ENCODE results near the gene GRID2.

DNA sequence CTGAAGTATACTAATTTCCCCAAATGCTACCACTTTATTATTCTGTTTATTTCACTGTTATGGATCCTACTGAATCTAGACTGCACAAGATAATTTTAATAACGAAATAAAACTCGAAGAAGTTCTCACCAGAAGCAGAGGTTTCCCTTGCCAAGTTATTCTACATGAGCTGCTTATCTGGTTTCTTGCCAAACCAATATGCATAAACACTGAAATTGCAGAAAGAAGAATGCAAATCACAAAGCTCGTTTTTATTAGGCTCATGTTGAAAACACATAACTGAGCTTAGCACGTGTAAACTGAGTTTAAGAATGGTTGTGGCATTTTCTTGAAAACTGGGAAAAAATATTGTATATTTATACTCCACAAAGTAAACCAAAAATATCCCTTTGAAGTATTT is 35.9 kb downstream of the GRID2 start:
- TF ChIP-seq ARNTL (CRISPR knock-in tag; IDR thresholded peaks at IDR 0.05; ENCODE audit: borderline replicate concordance, low read depth) (no peak), TCF4 (CRISPR knock-in tag; IDR thresholded peaks at IDR 0.05; ENCODE audit: borderline replicate concordance) (no peak), ZFP30 (CRISPR knock-in tag; IDR thresholded peaks at IDR 0.05) (no peak), CSDC2 (CRISPR knock-in tag; IDR thresholded peaks at IDR 0.05) (no peak), ZFP3 (CRISPR knock-in tag; IDR thresholded peaks at IDR 0.05) (no peak), ESRRG (CRISPR knock-in tag; IDR thresholded peaks at IDR 0.05) (no peak), ZNF8 (CRISPR knock-in tag; IDR thresholded peaks at IDR 0.05) (no peak), POU6F1 (CRISPR knock-in tag; IDR thresholded peaks at IDR 0.05; ENCODE audit: borderline replicate concordance, low read depth) (no peak), BACH2 (CRISPR knock-in tag; IDR thresholded peaks at IDR 0.05; ENCODE audit: borderline replicate concordance) (no peak)
- TF ChIP-seq, protein P1, sequence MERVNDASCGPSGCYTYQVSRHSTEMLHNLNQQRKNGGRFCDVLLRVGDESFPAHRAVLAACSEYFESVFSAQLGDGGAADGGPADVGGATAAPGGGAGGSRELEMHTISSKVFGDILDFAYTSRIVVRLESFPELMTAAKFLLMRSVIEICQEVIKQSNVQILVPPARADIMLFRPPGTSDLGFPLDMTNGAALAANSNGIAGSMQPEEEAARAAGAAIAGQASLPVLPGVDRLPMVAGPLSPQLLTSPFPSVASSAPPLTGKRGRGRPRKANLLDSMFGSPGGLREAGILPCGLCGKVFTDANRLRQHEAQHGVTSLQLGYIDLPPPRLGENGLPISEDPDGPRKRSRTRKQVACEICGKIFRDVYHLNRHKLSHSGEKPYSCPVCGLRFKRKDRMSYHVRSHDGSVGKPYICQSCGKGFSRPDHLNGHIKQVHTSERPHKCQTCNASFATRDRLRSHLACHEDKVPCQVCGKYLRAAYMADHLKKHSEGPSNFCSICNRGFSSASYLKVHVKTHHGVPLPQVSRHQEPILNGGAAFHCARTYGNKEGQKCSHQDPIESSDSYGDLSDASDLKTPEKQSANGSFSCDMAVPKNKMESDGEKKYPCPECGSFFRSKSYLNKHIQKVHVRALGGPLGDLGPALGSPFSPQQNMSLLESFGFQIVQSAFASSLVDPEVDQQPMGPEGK (CRISPR knock-in tag; IDR thresholded peaks at IDR 0.05; ENCODE audit: borderline replicate concordance) = no peak
- TF ChIP-seq, protein P2, sequence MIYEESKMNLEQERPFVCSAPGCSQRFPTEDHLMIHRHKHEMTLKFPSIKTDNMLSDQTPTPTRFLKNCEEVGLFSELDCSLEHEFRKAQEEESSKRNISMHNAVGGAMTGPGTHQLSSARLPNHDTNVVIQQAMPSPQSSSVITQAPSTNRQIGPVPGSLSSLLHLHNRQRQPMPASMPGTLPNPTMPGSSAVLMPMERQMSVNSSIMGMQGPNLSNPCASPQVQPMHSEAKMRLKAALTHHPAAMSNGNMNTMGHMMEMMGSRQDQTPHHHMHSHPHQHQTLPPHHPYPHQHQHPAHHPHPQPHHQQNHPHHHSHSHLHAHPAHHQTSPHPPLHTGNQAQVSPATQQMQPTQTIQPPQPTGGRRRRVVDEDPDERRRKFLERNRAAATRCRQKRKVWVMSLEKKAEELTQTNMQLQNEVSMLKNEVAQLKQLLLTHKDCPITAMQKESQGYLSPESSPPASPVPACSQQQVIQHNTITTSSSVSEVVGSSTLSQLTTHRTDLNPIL (CRISPR knock-in tag; IDR thresholded peaks at IDR 0.05; ENCODE audit: low read depth) = no peak

Measured in SK-N-SH treated with all-trans-retinoic acid at 6 μM for 48 hours (cell line).